NT2/D1 (cell line): Measurements from ENCODE around the gene PKD2.

Experiments used
- SUZ12 ChIP-seq: IDR thresholded peaks from 2 replicates; pipeline ENCODE4 v1.6.1; 2011; ENCODE audit not compliant: insufficient read length, insufficient read depth; ENCODE audit errors: extremely low read depth
- ZNF274 ChIP-seq: IDR thresholded peaks from 2 replicates; pipeline ENCODE4 v1.6.1; 2011; ENCODE audit warnings: mild to moderate bottlenecking, low read depth, low read length

DNA sequence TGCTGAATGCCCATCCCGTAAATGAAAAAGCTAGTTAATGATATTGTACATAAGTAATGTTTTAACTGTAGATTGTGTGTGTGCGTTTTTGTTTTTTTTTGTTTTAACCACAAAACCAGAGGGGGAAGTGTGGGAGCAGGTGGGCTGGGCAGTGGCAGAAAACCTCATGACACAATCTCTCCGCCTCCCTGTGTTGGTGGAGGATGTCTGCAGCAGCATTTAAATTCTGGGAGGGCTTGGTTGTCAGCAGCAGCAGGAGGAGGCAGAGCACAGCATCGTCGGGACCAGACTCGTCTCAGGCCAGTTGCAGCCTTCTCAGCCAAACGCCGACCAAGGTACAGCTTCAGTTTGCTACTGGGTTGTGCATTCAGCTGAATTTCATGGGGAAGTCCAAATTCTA is 32.0 kb upstream of the PKD2 start, which contains the start of gene SPP1:
- TF ChIP-seq ZNF274 (no peak), SUZ12 (no peak)
